IMR-90 (cell line): Measurements from ENCODE around the gene KAT6B. TPM values are rescaled to one million over a fixed set of nuclear protein-coding genes. Genes with fewer than 3 reads are reported as not detected.

Source experiments
- ATAC-seq: fragments of 200-7000 bp; cut with Tn5 transposase; 2 replicates; pipeline ENCODE4 v1.9.1; 2020; ENCODE audit warnings: low read depth, mild to moderate bottlenecking, moderate library complexity
- BruUV-seq: library from RNA; stranded (reverse); fragments of 400-500 nt; replicated peaks from 2 replicates; lab custom pipeline; 2021; lab: Mats Ljungman, UMichigan
- CTCF ChIA-PET: fragments of 300-600 bp; formaldehyde crosslinking; extraction: SDS; loops from one replicate; lab custom pipeline; 2021; ENCODE audit warnings: antibody characterized with exemption; lab: Yijun Ruan, JAX
- POLR2A ChIA-PET: fragments of 300-600 bp; sonication (Branson Sonifier 250); formaldehyde crosslinking; loops from one replicate; lab custom pipeline; 2022; ENCODE audit warnings: antibody characterized with exemption; ENCODE audit not compliant: unreplicated experiment; lab: Charles Lee
- DNase-seq: peaks from one replicate; pipeline ENCODE4 v3.0.0; 2013
- H2AFZ ChIP-seq: replicated peaks from 2 replicates; pipeline ENCODE3; 2013; ENCODE audit warnings: low read length, mild to moderate bottlenecking; ENCODE audit not compliant: poor library complexity
- H2AK5ac ChIP-seq: 2 replicates; pipeline ENCODE4 v1.6.1; 2013; ENCODE audit warnings: low read depth, low read length, inconsistent platforms
- H2AK9ac ChIP-seq: replicated peaks from 2 replicates; pipeline ENCODE3; 2013; ENCODE audit warnings: mild to moderate bottlenecking, low read depth, low read length, moderate library complexity; ENCODE audit not compliant: poor library complexity
- H2BK120ac ChIP-seq: 2 replicates; pipeline ENCODE4 v1.6.1; 2013; ENCODE audit warnings: low read depth, low read length, inconsistent platforms
- H2BK15ac ChIP-seq: 3 replicates; pipeline ENCODE4 v1.6.1; 2013; ENCODE audit warnings: low read depth, low read length, inconsistent platforms
- H2BK20ac ChIP-seq: 2 replicates; pipeline ENCODE4 v1.6.1; 2013; ENCODE audit warnings: low read depth, mild to moderate bottlenecking, inconsistent platforms, low read length, moderate library complexity
- H2BK5ac ChIP-seq: 2 replicates; pipeline ENCODE4 v1.6.1; 2013; ENCODE audit warnings: mild to moderate bottlenecking, low read depth, low read length, inconsistent platforms; ENCODE audit not compliant: poor library complexity, severe bottlenecking
- H3K14ac ChIP-seq: replicated peaks from 2 replicates; pipeline ENCODE4 v1.6.1; 2013; ENCODE audit warnings: low read depth, low read length, inconsistent platforms
- H3K18ac ChIP-seq: 2 replicates; pipeline ENCODE4 v1.6.1; 2013; ENCODE audit warnings: low read depth, low read length, control low read depth
- H3K23ac ChIP-seq: 2 replicates; pipeline ENCODE4 v1.6.1; 2013; ENCODE audit warnings: low read depth, low read length, inconsistent platforms
- H3K27ac ChIP-seq: 2 replicates; pipeline ENCODE4 v1.5.1; 2013; ENCODE audit warnings: mild to moderate bottlenecking, control low read depth, low read length; ENCODE audit not compliant: insufficient read depth
- H3K27me3 ChIP-seq: 2 replicates; pipeline ENCODE4 v1.6.1; 2013; ENCODE audit warnings: low read length; ENCODE audit not compliant: control insufficient read depth, insufficient read depth
- H3K36me3 ChIP-seq: 2 replicates; pipeline ENCODE4 v1.6.1; 2013; ENCODE audit warnings: low read length, mixed read lengths; ENCODE audit not compliant: control insufficient read depth, insufficient read depth
- H3K4ac ChIP-seq: 2 replicates; pipeline ENCODE4 v1.6.1; 2013; ENCODE audit warnings: low read depth, low read length, inconsistent platforms
- H3K4me1 ChIP-seq: 2 replicates; pipeline ENCODE4 v1.6.1; 2013; ENCODE audit warnings: low read length, mixed read lengths; ENCODE audit not compliant: control insufficient read depth, insufficient read depth
- H3K4me2 ChIP-seq: 2 replicates; pipeline ENCODE4 v1.6.1; 2013; ENCODE audit warnings: low read depth, mild to moderate bottlenecking, control low read depth, low read length, moderate library complexity
- H3K4me3 ChIP-seq: 2 replicates; pipeline ENCODE4 v1.5.1; 2013; ENCODE audit warnings: low read depth, mild to moderate bottlenecking, control low read depth, low read length, moderate library complexity; ENCODE audit not compliant: insufficient read depth
- H3K56ac ChIP-seq: 2 replicates; pipeline ENCODE4 v1.6.1; 2013; ENCODE audit warnings: low read length, inconsistent platforms; ENCODE audit not compliant: insufficient read depth; ENCODE audit errors: extremely low read depth
- H3K79me1 ChIP-seq, 2 experiments: 2 replicates each; pipeline ENCODE4 v1.6.1; 2013; ENCODE audit warnings: low read length in 2 of 2, inconsistent platforms in 1 of 2, low read depth in 1 of 2
- H3K9ac ChIP-seq: 2 replicates; pipeline ENCODE4 v1.6.1; 2013; ENCODE audit warnings: low read depth, low read length, control low read depth
- H3K9me1 ChIP-seq: 2 replicates; pipeline ENCODE4 v1.6.1; 2013; ENCODE audit warnings: low read length, inconsistent platforms; ENCODE audit not compliant: insufficient read depth
- H3K9me3 ChIP-seq: 2 replicates; pipeline ENCODE4 v1.6.1; 2013; ENCODE audit warnings: low read length; ENCODE audit not compliant: control insufficient read depth, insufficient read depth
- H4K20me1 ChIP-seq: 2 replicates; pipeline ENCODE4 v1.6.1; 2013; ENCODE audit warnings: low read length, inconsistent platforms; ENCODE audit not compliant: insufficient read depth
- H4K5ac ChIP-seq: 2 replicates; pipeline ENCODE4 v1.6.1; 2013; ENCODE audit warnings: mild to moderate bottlenecking, low read depth, low read length, control low read depth
- H4K8ac ChIP-seq, 2 experiments: 2 replicates each; pipeline ENCODE4 v1.6.1; 2013; ENCODE audit warnings: low read depth in 2 of 2, low read length in 2 of 2, control low read depth in 1 of 2, inconsistent platforms in 1 of 2
- H4K91ac ChIP-seq: 2 replicates; pipeline ENCODE4 v1.6.1; 2013; ENCODE audit warnings: low read depth, low read length, inconsistent platforms; ENCODE audit not compliant: insufficient read depth
- CEBPB ChIP-seq: IDR thresholded peaks from 2 replicates; pipeline ENCODE4 v1.6.1; 2012; ENCODE audit warnings: low read depth, low read length, improper control_type of control experiment
- CHD1 ChIP-seq: IDR thresholded peaks from 2 replicates; pipeline ENCODE4 v1.6.1; 2012; ENCODE audit warnings: low read depth, low read length, improper control_type of control experiment
- ELK1 ChIP-seq: fragments of 150-350 bp; IDR thresholded peaks from 2 replicates; pipeline ENCODE4 v1.6.1; 2016; ENCODE audit warnings: low read depth, mild to moderate bottlenecking, low read length, moderate library complexity, borderline replicate concordance
- FOS ChIP-seq: fragments of 150-350 bp; IDR thresholded peaks from 2 replicates; pipeline ENCODE4 v1.6.1; 2016; ENCODE audit warnings: low read depth, low read length
- MAFK ChIP-seq: IDR thresholded peaks from 2 replicates; pipeline ENCODE4 v1.6.1; 2012; ENCODE audit warnings: low read depth, low read length, improper control_type of control experiment
- NFE2L2 ChIP-seq: fragments of 150-350 bp; IDR thresholded peaks from 2 replicates; pipeline ENCODE4 v1.6.1; 2016; ENCODE audit warnings: low read depth, mild to moderate bottlenecking, low read length
- POLR2A ChIP-seq: IDR thresholded peaks from 2 replicates; pipeline ENCODE4 v1.6.1; 2012; ENCODE audit warnings: mild to moderate bottlenecking, low read depth, low read length
- RAD21 ChIP-seq: IDR thresholded peaks from 2 replicates; pipeline ENCODE4 v1.6.1; 2012; ENCODE audit warnings: low read length, improper control_type of control experiment
- RCOR1 ChIP-seq: IDR thresholded peaks from 2 replicates; pipeline ENCODE4 v1.6.1; 2012; ENCODE audit warnings: mild to moderate bottlenecking, low read length, improper control_type of control experiment; ENCODE audit not compliant: insufficient replicate concordance
- RFX5 ChIP-seq: IDR thresholded peaks from 2 replicates; pipeline ENCODE4 v1.8.0; 2012; ENCODE audit warnings: low read depth, mild to moderate bottlenecking, low read length, moderate library complexity
- SMC3 ChIP-seq: fragments of 150-350 bp; IDR thresholded peaks from 2 replicates; pipeline ENCODE4 v1.6.1; 2016; ENCODE audit warnings: low read depth, mild to moderate bottlenecking, antibody characterized with exemption, low read length, moderate library complexity
- WGBS, 2 experiments: methylation state at CpG; one replicate each; pipeline versions ENCODE4 v1.1.5 to v1.1.7; 2013; ENCODE audit warnings: missing lambda C conversion rate in 2 of 2; ENCODE audit not compliant: insufficient read length in 1 of 2; ENCODE audit errors: extremely low coverage in 2 of 2; 5-methylcytosine and 5-hydroxymethylcytosine counted together
- dilution Hi-C: fragments of 300-500 bp; cut with HindIII; formaldehyde crosslinking; loops from one replicate; pipeline ENCODE4 v1.14.3; 2018; ENCODE audit warnings: low sequenced_read_pairs; ENCODE audit not compliant: unreplicated experiment
- in situ Hi-C: fragments of 300-500 bp; cut with MboI; formaldehyde crosslinking; loops from 3 replicates; pipeline ENCODE4 v1.14.3; 2019; ENCODE audit warnings: low sequenced_read_pairs, inconsistent platforms, mixed read lengths
- intact Hi-C: fragments of 100-400 bp; cut with micrococcal nuclease; formaldehyde crosslinking; loops from 2 replicates; pipeline ENCODE4 v1.10.0; 2022
- polyA plus RNA-seq, 3 experiments: library from polyadenylated mRNA; depleted of rRNA; stranded (reverse); fragments of >200 nt; gene quantifications; 2 replicates each; pipeline ENCODE4 v1.2.3, GENCODE V29; 2012; ENCODE audit warnings: low replicate concordance in 1 of 3
- total RNA-seq: library from RNA; depleted of rRNA; stranded (reverse); fragments of >200 nt; gene quantifications from 2 replicates; pipeline ENCODE4 v1.2.3, GENCODE V29; 2012
- TF ChIP-seq, protein P1 (sequence below): conservative IDR thresholded peaks from 2 replicates; pipeline ENCODE4 v1.5.1; 2012; ENCODE audit warnings: mild to moderate bottlenecking, low read depth, low read length, improper control_type of control experiment

The KAT6B gene
- total and polyA plus RNA-seq, 2 of the 4 experiments (the other 2 are of a cell fraction), result 8.8 to 28.1 TPM

DNA sequence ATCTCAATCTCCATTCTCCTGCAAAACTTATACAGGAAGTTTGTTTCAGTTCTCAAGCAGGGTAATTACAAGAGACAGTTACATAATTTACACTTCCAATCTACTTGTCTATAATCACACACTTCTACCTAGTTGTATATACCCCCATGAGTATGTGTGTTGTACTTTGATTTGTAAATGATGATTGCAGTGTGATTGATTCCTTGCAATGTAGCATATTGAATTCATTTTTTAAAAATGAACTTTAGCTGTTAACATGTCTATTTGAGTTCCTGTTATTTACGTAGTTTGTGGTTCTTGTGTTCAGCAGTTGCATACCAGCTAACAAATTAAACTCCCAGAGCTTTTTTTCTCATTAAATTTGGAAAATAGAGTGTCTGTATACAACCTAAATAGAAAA, 182.6 kb downstream of the KAT6B start:
- CTCF ChIA-PET, result interaction anchor here (1.1 kb wide), 1 partner anchor 11 kb away, joined by 3 read pairs; no protein-coding TSS in a partner anchor
- no peak overlapping the region for H3K4ac ChIP-seq

More for the DNA sequence above, 182.6 kb downstream of the KAT6B start:
- Histone ChIP-seq H2BK5ac (no peak overlapping the region), H2AFZ (no peak overlapping the region), H3K23ac (no peak overlapping the region), H4K20me1 (no peaks in the 10 kb centered on the region), H4K5ac (no peak overlapping the region), H2BK20ac (no peak overlapping the region), H4K8ac (no peak overlapping the region), H3K56ac (no peak overlapping the region), H3K14ac (no peak overlapping the region), H2AK9ac (no peak overlapping the region), H3K27me3 (no peaks in the 10 kb centered on the region), H2AK5ac (no peak overlapping the region), H3K9me1 (peaks cover 7% of the 10 kb centered on the region; the same call in 1 of the 2 replicates), H3K79me1 (peaks cover 0 to 27% of the 10 kb centered on the region in 2 experiments), H3K18ac (no peak overlapping the region), H3K4me3 (no peak overlapping the region), H3K9me3 (no peaks in the 10 kb centered on the region), H3K36me3 (peaks cover 16% of the 10 kb centered on the region; the same call in 1 of the 2 replicates), H3K4me2 (no peak overlapping the region), H3K9ac (no peak overlapping the region), H3K4me1 (peaks cover 2% of the 10 kb centered on the region; the same call in 1 of the 2 replicates), H2BK120ac (no peak overlapping the region), H3K27ac (no peak overlapping the region), H4K91ac (no peak overlapping the region), H2BK15ac (no peak overlapping the region)
- dilution Hi-C loops, result no loop called here
- POLR2A ChIA-PET, result interaction anchor here (0.8 kb wide), 1 partner anchor 202 kb away, joined by 3 read pairs; no protein-coding TSS in a partner anchor
- BruUV-seq, result no TSS peak
- intact Hi-C loops, result no loop called here
- in situ Hi-C loops, result no loop called here
- ATAC-seq (no peak), DNase-seq (no peak)
- WGBS, 2 experiments, result no CpG with 5 or more reads among the region's 1 CpG
- TF ChIP-seq FOS, result no peak
- TF ChIP-seq MAFK, result no peak
- no peak for TF ChIP-seq POLR2A
- no peak for TF ChIP-seq CEBPB
- TF ChIP-seq NFE2L2, result no peak
- no peak for TF ChIP-seq RAD21
- no peak for TF ChIP-seq RFX5
- TF ChIP-seq SMC3, result no peak
- no peak for TF ChIP-seq ELK1
- TF ChIP-seq, protein P1, sequence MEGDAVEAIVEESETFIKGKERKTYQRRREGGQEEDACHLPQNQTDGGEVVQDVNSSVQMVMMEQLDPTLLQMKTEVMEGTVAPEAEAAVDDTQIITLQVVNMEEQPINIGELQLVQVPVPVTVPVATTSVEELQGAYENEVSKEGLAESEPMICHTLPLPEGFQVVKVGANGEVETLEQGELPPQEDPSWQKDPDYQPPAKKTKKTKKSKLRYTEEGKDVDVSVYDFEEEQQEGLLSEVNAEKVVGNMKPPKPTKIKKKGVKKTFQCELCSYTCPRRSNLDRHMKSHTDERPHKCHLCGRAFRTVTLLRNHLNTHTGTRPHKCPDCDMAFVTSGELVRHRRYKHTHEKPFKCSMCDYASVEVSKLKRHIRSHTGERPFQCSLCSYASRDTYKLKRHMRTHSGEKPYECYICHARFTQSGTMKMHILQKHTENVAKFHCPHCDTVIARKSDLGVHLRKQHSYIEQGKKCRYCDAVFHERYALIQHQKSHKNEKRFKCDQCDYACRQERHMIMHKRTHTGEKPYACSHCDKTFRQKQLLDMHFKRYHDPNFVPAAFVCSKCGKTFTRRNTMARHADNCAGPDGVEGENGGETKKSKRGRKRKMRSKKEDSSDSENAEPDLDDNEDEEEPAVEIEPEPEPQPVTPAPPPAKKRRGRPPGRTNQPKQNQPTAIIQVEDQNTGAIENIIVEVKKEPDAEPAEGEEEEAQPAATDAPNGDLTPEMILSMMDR, result no peak
- TF ChIP-seq RCOR1, result no peak
- TF ChIP-seq CHD1, result no peak
